Panc1 (cell line): ENCODE measurements around the gene EHD4. TPM values are rescaled to one million over a fixed set of nuclear protein-coding genes. Genes with fewer than 3 reads are reported as not detected.

Experiments used
- ATAC-seq: fragments of 200-7000 bp; cut with Tn5 transposase; 2 replicates; pipeline ENCODE4 v1.9.1; 2020; ENCODE audit warnings: mild to moderate bottlenecking, moderate library complexity
- BruUV-seq: library from RNA; stranded (reverse); fragments of 400-500 nt; replicated peaks from 2 replicates; lab custom pipeline; 2021; lab: Mats Ljungman, UMichigan
- CTCF ChIA-PET: fragments of 300-600 bp; sonication (Branson Sonifier 250); formaldehyde crosslinking; loops from one replicate; lab custom pipeline; 2022; ENCODE audit warnings: antibody characterized with exemption; lab: Charles Lee
- POLR2A ChIA-PET: fragments of 300-600 bp; sonication (Branson Sonifier 250); formaldehyde crosslinking; loops from one replicate; lab custom pipeline; 2022; ENCODE audit warnings: antibody characterized with exemption; lab: Charles Lee
- DNase-seq: peaks from one replicate; pipeline ENCODE4 v3.0.0-alpha.2; 2010; ENCODE audit warnings: low read depth, low spot score
- H3K27ac ChIP-seq: 2 replicates; pipeline ENCODE4 v1.5.1; 2011; ENCODE audit warnings: mild to moderate bottlenecking, low read length, inconsistent platforms
- H3K27me3 ChIP-seq: fragments of 200-500 bp; sonication (Bioruptor generic); 2 replicates; pipeline ENCODE4 v1.6.0; 2014; ENCODE audit warnings: low read length, inconsistent platforms; ENCODE audit not compliant: control insufficient read depth, insufficient read depth
- H3K36me3 ChIP-seq: fragments of 200-500 bp; sonication (Bioruptor generic); 2 replicates; pipeline ENCODE4 v1.5.1; 2014; ENCODE audit warnings: inconsistent platforms, mild to moderate bottlenecking, low read length, moderate library complexity; ENCODE audit not compliant: control insufficient read depth, insufficient read depth
- H3K4me1 ChIP-seq: 2 replicates; pipeline ENCODE4 v1.5.1; 2011; ENCODE audit warnings: inconsistent platforms, mild to moderate bottlenecking, low read length, moderate library complexity; ENCODE audit not compliant: control insufficient read depth, insufficient read depth
- H3K4me3 ChIP-seq, 2 experiments: 2 replicates each; pipeline ENCODE4 v1.5.1; 2011 to 2012; ENCODE audit warnings: low read depth in 2 of 2, low read length in 2 of 2, mild to moderate bottlenecking in 2 of 2, inconsistent platforms in 1 of 2, moderate library complexity in 1 of 2
- H3K9me3 ChIP-seq: fragments of 200-500 bp; sonication (Bioruptor generic); 2 replicates; pipeline ENCODE4 v1.5.1; 2014; ENCODE audit warnings: low read depth, mild to moderate bottlenecking, inconsistent platforms, low read length, moderate library complexity; ENCODE audit not compliant: control insufficient read depth, insufficient read depth
- CTCF ChIP-seq: fragments of 450-650 bp; IDR thresholded peaks from 2 replicates; pipeline ENCODE4 v1.5.1; 2017; ENCODE audit warnings: mild to moderate bottlenecking
- POLR2AphosphoS5 ChIP-seq: IDR thresholded peaks from 2 replicates; pipeline ENCODE4 v1.6.1; 2012; ENCODE audit warnings: mild to moderate bottlenecking, low read depth, low read length, moderate library complexity
- REST ChIP-seq, 2 experiments: IDR thresholded peaks; 2 replicates each; pipeline ENCODE4 v1.6.1; 2011 to 2012; ENCODE audit warnings: low read depth in 2 of 2, control low read depth in 1 of 2, low read length in 1 of 2, mild to moderate bottlenecking in 1 of 2, moderate library complexity in 1 of 2; ENCODE audit not compliant: insufficient read depth in 1 of 2
- SIN3A ChIP-seq: IDR thresholded peaks from 2 replicates; pipeline ENCODE4 v1.6.1; 2012; ENCODE audit warnings: low read depth, mild to moderate bottlenecking, low read length, moderate library complexity, borderline replicate concordance; ENCODE audit not compliant: insufficient read depth
- TCF7L2 ChIP-seq: IDR thresholded peaks from 2 replicates; pipeline ENCODE4 v1.6.1; 2011; ENCODE audit warnings: mild to moderate bottlenecking, low read depth, low read length, inconsistent platforms
- in situ Hi-C: cut with HindIII; loops from 2 replicates; pipeline ENCODE4 v1.10.0; 2016; ENCODE audit warnings: low sequenced_read_pairs, low pct_unique_long_range_greater_than_20kb
- intact Hi-C: fragments of 100-400 bp; cut with micrococcal nuclease; formaldehyde crosslinking; loops from one replicate; pipeline ENCODE4 v1.10.0; 2022; ENCODE audit not compliant: unreplicated experiment
- total RNA-seq: library from RNA; stranded (reverse); gene quantifications from one replicate; pipeline ENCODE4 v1.2.1, GENCODE V29; 2021; ENCODE audit not compliant: unreplicated experiment

The EHD4 gene
- total RNA-seq, 1 experiment from 2014 or later, result 43.2 TPM

- Histone ChIP-seq H3K27me3 (no peaks in the 10 kb centered on the region), H3K36me3 (no peaks in the 10 kb centered on the region), H3K4me1 (peaks cover 32% of the 10 kb centered on the region), H3K9me3 (no peaks in the 10 kb centered on the region), H3K4me3 (no peak overlapping the region), H3K27ac (peak overlapping the region; percentile 8)
- BruUV-seq, result TSS peak; percentile 50
- ATAC-seq (no peak), DNase-seq (no peak)
- ChIA-PET POLR2A (no interaction called here), CTCF (no interaction called here)
- in situ Hi-C loops (no loop called here), intact Hi-C loops (no loop called here)
- TF ChIP-seq TCF7L2 (no peak), CTCF (no peak), REST (IDR thresholded peaks at IDR 0.05; ENCODE audit: insufficient read depth in 1 of 2, low read depth in 2 of 2, low read length in 1 of 2) (no peak), POLR2AphosphoS5 (no peak), SIN3A (no peak)
Observed at GRCh38 chr15:41950489-41950888, 21.9 kb downstream of the EHD4 start.

GRCh38 chr15:41950127-41950483 is 22.3 kb downstream of the EHD4 start:
- H3K27ac ChIP-seq, result peak overlapping the region; percentile 8; the same call in 1 of the 2 replicates
- CTCF ChIA-PET, result no interaction called here
- no peak overlapping the region for H3K4me3 ChIP-seq
- H3K36me3 ChIP-seq, result no peaks in the 10 kb centered on the region
- POLR2A ChIA-PET, result no interaction called here
- in situ Hi-C loops (no loop called here), intact Hi-C loops (no loop called here)
- H3K27me3 ChIP-seq, result no peaks in the 10 kb centered on the region
- H3K4me1 ChIP-seq, result peaks cover 36% of the 10 kb centered on the region
- no TSS peak for BruUV-seq
- H3K9me3 ChIP-seq, result no peaks in the 10 kb centered on the region
- no peak for DNase-seq
- TF ChIP-seq TCF7L2 (no peak), CTCF (no peak), POLR2AphosphoS5 (no peak), REST (IDR thresholded peaks at IDR 0.05; ENCODE audit: insufficient read depth in 1 of 2, low read depth in 2 of 2, low read length in 1 of 2) (no peak), SIN3A (no peak)
- no peak for ATAC-seq
